GM18951 (cell line): ENCODE measurements around the gene HMGN3.
A peak's percentile ranks its signal among the peaks of the same experiment; 100 is the strongest.

Source experiments
- POLR2A ChIP-seq: IDR thresholded peaks from 4 replicates; pipeline ENCODE4 v1.6.1; 2011; ENCODE audit warnings: mild to moderate bottlenecking; ENCODE audit not compliant: insufficient read length, insufficient read depth; ENCODE audit errors: extremely low read depth
- in situ Hi-C: fragments of 300-500 bp; cut with MboI; formaldehyde crosslinking; loops from one replicate; pipeline ENCODE4 v1.12.0; 2022; ENCODE audit warnings: low sequenced_read_pairs, mixed read lengths, inconsistent platforms; ENCODE audit not compliant: unreplicated experiment

The HMGN3 gene

GRCh38 chr6:79246891-79247290 is 12.4 kb upstream of the HMGN3 start:
- in situ Hi-C loops, result no loop called here
- no peak for TF ChIP-seq POLR2A

- in situ Hi-C loops, result no loop called here
- TF ChIP-seq POLR2A, result no peak
Observed at GRCh38 chr6:79241228-79241627, 6.7 kb upstream of the HMGN3 start.

GRCh38 chr6:79240509-79240908 is 6.0 kb upstream of the HMGN3 start:
- in situ Hi-C loops, result no loop called here
- no peak for TF ChIP-seq POLR2A

GRCh38 chr6:79239536-79240168 is 5.2 kb upstream of the HMGN3 start:
- in situ Hi-C loops, result no loop called here
- TF ChIP-seq POLR2A, result no peak

GRCh38 chr6:79238919-79239318 is 4.4 kb upstream of the HMGN3 start:
- TF ChIP-seq POLR2A, result no peak
- in situ Hi-C loops, result no loop called here

- in situ Hi-C loops, result no loop called here
- no peak for TF ChIP-seq POLR2A
Observed at GRCh38 chr6:79236711-79237110, 2.2 kb upstream of the HMGN3 start.

GRCh38 chr6:79233611-79234149 is 802 bp downstream of the HMGN3 start:
- peak; percentile 72 for TF ChIP-seq POLR2A
- in situ Hi-C loops, result no loop called here

GRCh38 chr6:79232696-79233462 is 1.6 kb downstream of the HMGN3 start:
- in situ Hi-C loops, result no loop called here
- TF ChIP-seq POLR2A, result no peak

- no peak for TF ChIP-seq POLR2A
- in situ Hi-C loops, result no loop called here
Observed at GRCh38 chr6:79231666-79232065, 2.8 kb downstream of the HMGN3 start.

GRCh38 chr6:79231101-79231500 is 3.4 kb downstream of the HMGN3 start:
- in situ Hi-C loops, result no loop called here
- TF ChIP-seq POLR2A, result no peak

GRCh38 chr6:79230149-79230548 is 4.3 kb downstream of the HMGN3 start:
- TF ChIP-seq POLR2A, result no peak
- in situ Hi-C loops, result no loop called here

GRCh38 chr6:79227445-79227844 is 7.0 kb downstream of the HMGN3 start:
- in situ Hi-C loops, result no loop called here
- no peak for TF ChIP-seq POLR2A

GRCh38 chr6:79226660-79227059 is 7.8 kb downstream of the HMGN3 start:
- TF ChIP-seq POLR2A, result no peak
- in situ Hi-C loops, result no loop called here

- no peak for TF ChIP-seq POLR2A
- in situ Hi-C loops, result no loop called here
Observed at GRCh38 chr6:79225717-79226599, 8.5 kb downstream of the HMGN3 start.
